GM21367 (cell line): Measurements from ENCODE around the gene PLA2G3.
"Not testable (repeated sequence)": the region's sequence is repeated elsewhere in the genome, so short reads cannot be mapped to it uniquely, and the experiment has no call there.

Experiments used
- ATAC-seq: cut with Tn5 transposase; IDR thresholded peaks from one replicate; pipeline ENCODE4 v1.9.1; 2021; ENCODE audit not compliant: unreplicated experiment

The PLA2G3 gene

GRCh38 chr22:31102441-31103081, 37.7 kb downstream of the PLA2G3 start:
- no peak for ATAC-seq

- ATAC-seq, result no peak
Observed at GRCh38 chr22:31100762-31101525, 39.4 kb downstream of the PLA2G3 start.

DNA sequence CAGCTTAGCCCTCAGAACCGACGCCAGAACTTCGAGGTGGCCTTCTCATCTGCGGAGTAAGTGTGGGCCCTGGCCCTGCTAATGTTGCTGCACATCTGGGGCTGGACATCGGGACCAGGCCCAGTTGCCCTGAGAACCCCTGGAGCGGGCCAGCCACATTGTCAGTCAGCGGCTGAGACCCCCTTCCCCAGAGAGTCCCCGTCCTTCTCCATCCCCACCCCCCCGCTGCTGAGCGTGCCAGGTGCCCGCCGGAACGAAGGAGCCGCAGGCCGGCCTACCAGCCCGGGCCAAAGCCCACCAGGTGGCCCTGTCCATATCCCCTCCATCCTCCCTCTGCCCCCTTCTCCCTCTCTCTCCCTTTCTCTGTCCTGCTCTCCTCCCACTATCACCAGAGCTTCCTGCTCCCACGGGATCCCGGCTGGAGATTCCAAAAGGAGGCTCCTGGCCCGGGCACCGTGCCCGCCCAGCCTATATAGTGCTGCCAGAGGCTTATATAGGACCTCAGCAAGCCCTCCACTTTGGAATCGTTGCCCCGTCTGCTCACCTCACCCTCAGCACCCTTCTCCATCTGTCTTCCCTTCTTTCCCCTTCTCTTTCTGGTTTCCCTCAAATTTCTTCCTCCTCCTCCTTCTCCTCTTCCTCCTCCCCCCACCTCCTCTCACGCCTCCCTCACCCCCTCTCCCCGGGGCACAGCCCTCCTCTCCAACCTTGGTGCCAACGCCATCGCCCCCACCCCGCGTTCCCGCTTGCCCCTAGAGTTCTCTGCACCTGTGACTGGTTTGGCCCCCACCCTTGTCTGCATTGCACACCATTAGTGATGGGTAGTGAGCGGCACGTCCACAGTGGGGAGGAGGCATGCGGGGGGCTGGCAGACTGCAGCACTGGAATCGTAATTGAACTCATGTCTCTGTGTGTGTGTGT, 40.2 kb downstream of the PLA2G3 start:
- ATAC-seq, result no peak

- ATAC-seq, result no peak
Observed at GRCh38 chr22:31099386-31099785, 40.9 kb downstream of the PLA2G3 start.

GRCh38 chr22:31098632-31099110, 41.6 kb downstream of the PLA2G3 start:
- no peak for ATAC-seq

GRCh38 chr22:31097941-31098631, 42.2 kb downstream of the PLA2G3 start:
- no peak for ATAC-seq

DNA sequence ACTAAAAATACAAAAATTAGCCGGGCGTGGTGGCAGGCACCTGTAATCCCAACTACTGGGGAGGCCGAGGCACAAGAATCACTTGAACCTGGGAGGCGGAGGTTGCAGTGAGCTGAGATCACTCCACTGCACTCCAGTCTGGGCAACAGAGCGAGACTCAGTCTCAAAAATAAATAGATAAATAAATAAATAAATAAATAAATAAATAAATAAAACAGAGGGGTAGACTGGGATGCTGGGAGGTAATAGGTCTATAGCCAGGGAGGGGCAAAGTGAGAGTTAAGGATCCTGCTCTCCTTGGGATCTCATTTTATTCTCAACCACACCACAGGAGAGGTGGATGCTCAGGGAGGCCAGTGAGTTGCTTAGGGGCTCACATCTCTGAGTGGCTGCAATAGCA, 42.8 kb downstream of the PLA2G3 start:
- not testable (repeated sequence) for ATAC-seq

DNA sequence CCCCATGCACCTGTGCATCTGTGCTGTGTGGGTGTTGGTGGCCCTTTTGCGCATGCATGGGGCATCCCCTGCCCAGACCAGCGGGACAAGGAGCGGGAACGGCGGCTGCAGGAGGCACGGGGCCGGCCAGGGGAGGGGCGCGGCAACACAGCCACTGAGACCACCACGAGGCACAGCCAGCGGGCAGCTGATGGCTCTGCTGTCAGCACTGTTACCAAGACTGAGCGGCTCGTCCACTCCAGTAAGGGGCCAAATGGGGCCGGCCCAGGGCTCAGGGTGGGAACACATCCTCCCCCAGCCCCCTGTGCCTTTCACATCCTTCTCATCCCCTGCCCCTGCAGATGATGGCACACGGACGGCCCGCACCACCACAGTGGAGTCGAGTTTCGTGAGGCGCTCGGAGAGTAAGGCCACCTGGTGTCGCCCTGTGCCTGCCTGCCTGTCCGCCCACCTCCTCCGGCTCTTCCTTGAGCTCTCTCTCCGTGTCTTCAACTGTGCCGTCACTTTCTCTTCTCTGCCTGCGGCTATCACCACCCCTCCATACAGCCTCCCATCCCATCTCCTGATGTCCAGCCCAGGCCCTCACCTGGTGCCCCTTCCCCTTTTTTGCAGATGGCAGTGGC, 43.5 kb downstream of the PLA2G3 start:
- ATAC-seq, result no peak

DNA sequence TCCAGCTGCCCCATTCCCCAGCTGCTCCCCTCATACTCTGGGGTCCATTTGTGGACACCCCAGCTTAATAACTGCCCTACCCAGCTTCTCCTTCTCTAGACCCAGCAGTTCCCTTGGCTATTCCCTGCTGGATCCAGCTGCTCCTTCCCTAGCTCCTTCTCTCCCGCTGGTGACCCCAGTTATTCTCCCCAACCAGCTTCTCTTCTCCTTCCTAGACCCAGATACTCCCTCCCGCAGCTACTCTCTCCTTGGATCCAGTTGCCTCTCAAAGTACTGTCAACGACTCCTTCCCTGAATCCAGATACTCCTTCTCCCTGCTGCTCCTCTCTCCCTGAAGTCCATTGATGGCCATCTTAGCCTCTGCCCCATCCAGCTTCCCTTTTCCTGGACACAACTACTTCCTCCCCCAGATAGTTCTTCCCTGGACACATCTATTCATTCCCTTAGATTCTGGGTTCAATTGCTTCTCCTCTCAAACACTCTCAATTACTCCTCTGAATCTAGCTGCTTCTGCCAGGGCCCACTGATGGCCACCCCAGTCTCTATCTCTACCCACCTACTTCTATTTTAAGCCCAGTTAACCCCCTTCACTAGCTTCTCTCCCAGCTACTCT, 44.6 kb downstream of the PLA2G3 start:
- ATAC-seq, result no peak

GRCh38 chr22:31094741-31095140, 45.6 kb downstream of the PLA2G3 start:
- no peak for ATAC-seq

DNA sequence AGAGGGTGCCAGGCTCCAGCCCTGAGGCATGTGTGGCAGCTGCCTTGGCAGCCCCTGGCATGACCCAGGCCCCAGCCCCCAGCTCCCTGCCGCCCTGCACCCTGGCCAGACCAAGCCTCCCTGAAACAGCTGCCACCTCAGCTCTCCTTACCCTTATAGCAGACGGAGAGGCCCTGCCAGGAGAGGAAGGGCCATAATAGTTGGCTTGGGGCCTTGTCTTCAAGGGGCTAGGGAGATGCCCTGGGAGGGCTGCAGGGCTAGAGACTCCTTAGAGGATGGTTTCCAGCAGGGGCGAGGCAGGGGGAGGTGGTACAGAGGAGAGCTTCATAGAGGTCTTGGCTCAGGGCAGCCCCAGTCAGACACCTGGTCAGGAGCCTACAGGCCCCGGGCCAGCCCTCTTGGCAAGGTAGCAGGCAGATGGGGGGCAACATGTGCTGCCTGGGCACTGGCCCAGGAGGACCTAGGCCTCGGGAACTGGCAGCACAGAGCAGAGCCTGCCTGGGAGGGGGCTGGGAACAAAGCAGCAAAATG, 46.2 kb downstream of the PLA2G3 start:
- no peak for ATAC-seq

- no peak for ATAC-seq
Observed at GRCh38 chr22:31093086-31093850, 47.0 kb downstream of the PLA2G3 start.

DNA sequence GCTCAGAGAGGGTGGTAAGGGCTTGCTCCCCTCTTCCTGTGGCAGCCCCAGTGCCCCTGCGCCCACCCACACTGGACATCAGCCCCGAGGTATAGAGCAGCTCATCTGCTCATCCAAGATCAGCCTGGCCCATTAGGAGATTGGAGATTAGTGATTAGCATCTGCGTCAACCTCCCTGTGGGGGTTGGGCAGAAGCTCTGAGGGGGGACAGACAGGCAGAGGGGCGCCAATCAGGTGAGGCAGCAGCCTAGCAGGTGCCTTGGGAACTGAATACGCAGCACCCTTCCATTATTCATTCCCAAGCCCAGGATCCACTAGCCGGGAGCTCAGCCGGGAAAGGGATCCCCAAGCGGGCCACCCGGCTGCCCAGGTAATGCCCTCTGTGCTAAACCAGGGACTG, 48.1 kb downstream of the PLA2G3 start:
- no peak for ATAC-seq

- no peak for ATAC-seq
Observed at GRCh38 chr22:31091106-31091975, 49.0 kb downstream of the PLA2G3 start.

GRCh38 chr22:31090217-31091085, 49.9 kb downstream of the PLA2G3 start:
- no peak for ATAC-seq

DNA sequence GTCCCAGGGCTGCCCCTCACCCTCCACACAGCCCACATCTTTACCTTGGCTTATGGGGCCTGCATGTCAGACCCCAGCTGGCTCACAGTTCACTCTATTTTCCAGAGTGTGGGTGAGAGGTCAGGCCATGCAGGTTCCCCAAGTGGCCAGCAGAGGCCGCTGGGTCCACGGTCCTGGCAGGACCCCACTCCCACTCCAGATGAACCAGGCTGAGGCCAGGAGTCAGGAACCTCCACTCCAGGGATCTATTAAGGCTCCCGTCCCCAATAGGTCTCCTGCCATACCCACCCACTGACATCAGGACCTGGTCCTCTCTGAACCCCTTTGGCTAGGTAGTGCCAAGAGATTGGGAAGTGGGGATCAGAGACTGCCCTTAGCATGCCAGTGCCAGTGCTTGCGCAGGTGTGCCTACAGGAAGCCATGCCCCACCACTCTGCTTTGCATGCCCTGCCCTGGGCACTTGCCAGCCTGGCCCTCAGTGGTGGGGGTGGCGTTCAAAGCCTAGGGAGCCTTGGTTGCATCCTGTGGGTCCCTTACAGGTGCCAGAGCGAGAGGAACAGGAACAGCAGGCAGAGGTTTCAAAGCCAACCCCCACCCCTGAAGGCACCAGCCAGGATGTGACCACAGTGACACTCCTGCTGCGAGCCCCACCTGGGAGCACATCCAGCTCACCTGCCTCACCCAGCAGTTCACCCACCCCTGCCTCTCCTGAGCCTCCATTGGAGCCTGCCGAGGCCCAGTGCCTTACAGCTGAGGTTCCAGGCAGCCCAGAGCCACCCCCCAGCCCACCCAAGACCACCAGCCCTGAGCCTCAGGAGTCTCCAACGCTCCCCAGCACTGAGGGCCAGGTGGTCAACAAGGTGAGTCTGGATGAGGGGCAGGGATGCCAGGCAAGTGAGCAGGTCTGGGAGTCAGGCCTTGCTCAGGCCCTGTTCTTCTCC, 50.9 kb downstream of the PLA2G3 start:
- no peak for ATAC-seq
